SK-N-MC (cell line): ENCODE measurements around the gene MTCL1.

Experiments used
- EZH2 ChIP-seq: fragments of 200-600 bp; sonication (generic); IDR thresholded peaks from one replicate; pipeline ENCODE4 v1.6.1; 2017; ENCODE audit warnings: antibody characterized with exemption
- FOXP2 ChIP-seq: optimal IDR thresholded peaks from 2 replicates; pipeline ENCODE3; 2011; ENCODE audit warnings: mild to moderate bottlenecking, moderate library complexity; ENCODE audit not compliant: insufficient read depth; ENCODE audit errors: extremely low read length, control extremely low read depth
- POLR2AphosphoS5 ChIP-seq: IDR thresholded peaks from 2 replicates; pipeline ENCODE4 v1.6.1; 2012; ENCODE audit warnings: mild to moderate bottlenecking, low read depth, low read length, borderline replicate concordance

DNA sequence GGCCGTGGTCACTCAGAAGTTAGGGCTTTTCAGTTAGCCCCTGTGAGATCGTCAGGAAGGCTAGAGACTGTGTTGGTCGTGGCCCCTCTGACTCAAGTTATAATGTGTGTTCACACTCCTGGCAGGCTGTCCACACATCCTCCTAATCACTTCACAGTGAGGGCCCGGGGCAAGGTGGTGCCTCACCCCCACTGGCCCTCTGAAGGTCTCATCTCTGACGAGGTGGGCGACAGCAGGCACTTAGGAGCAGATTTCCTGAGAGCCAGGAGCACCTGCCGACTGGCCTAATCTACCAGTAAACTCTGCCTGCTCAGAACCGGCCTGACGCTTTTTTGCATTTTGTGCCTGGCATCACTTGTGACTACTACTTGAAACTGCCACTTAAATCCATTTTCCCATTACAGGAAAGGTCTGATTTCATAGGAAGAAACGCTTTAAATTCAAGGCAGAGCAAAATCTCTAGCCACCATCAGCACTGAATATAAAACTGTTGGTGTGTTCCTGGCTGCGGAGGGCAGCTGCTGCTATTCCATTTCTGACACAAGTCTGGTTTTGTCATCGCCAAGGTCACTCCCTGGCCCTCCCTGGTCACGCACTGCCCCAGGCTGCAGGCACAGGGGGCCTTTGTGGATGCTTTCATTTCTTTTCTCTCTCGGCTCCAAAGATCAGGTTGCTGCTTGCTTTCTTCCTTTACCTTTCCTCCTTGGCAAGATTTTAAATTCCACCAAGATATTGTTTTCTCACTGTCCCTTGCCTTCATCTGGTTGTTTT, 48.1 kb upstream of the MTCL1 start:
- TF ChIP-seq POLR2AphosphoS5 (no peak), EZH2 (no peak), FOXP2 (no peak)
